GM12878 (cell line): ENCODE results near the gene SLC2A4RG. TPM values are rescaled to one million over a fixed set of nuclear protein-coding genes. Genes with fewer than 3 reads are reported as not detected.

ENCODE experiments used
- ATAC-seq: fragments of 200-7000 bp; cut with Tn5 transposase; 3 replicates; pipeline ENCODE4 v1.9.1; 2020; ENCODE audit warnings: mild to moderate bottlenecking, moderate library complexity
- BruUV-seq: library from RNA; stranded (reverse); fragments of 400-500 nt; replicated peaks from 2 replicates; lab custom pipeline; 2021; lab: Mats Ljungman, UMichigan
- CTCF ChIA-PET: fragments of 300-600 bp; sonication (Branson Sonifier 250); formaldehyde crosslinking; extraction: SDS; loops from one replicate; lab custom pipeline; 2021; ENCODE audit warnings: inconsistent platforms; lab: Yijun Ruan, JAX
- POLR2A ChIA-PET: fragments of 350-600 bp; formaldehyde crosslinking; extraction: SDS; loops from one replicate; lab custom pipeline; 2021; ENCODE audit warnings: inconsistent platforms; lab: Charles Lee
- RAD21 ChIA-PET: fragments of 300-600 bp; sonication (Branson Sonifier 250); formaldehyde crosslinking; loops from one replicate; lab custom pipeline; 2023; ENCODE audit warnings: antibody characterized with exemption; ENCODE audit not compliant: unreplicated experiment; lab: Charles Lee
- SMC1A ChIA-PET: fragments of 300-600 bp; sonication (Branson Sonifier 250); formaldehyde crosslinking; loops from one replicate; lab custom pipeline; 2023; ENCODE audit not compliant: unreplicated experiment, uncharacterized antibody; lab: Charles Lee
- DNase-seq: peaks from one replicate; pipeline ENCODE4 v3.0.0-alpha.2; 2011; ENCODE audit warnings: low read depth, low spot score
- FAIRE-seq: peaks from 3 replicates; lab custom pipeline; 2011; peaks lifted over from hg19 to GRCh38; lab: Jason Lieb, UNC
- H2AFZ ChIP-seq: 2 replicates; pipeline ENCODE4 v1.6.0; 2011; ENCODE audit warnings: low read depth, low read length, control low read depth; ENCODE audit not compliant: control insufficient read depth
- H3K27ac ChIP-seq: 2 replicates; pipeline ENCODE4 v1.5.1; 2011; ENCODE audit warnings: control low read depth; ENCODE audit not compliant: control insufficient read depth, insufficient read depth
- H3K27me3 ChIP-seq, 2 experiments: replicated peaks in 1 of 2; 2 replicates each; pipeline versions ENCODE4 v1.6.0 to v1.6.1; 2011; ENCODE audit warnings: low read length in 1 of 2; ENCODE audit not compliant: control insufficient read depth in 2 of 2, insufficient read depth in 2 of 2
- H3K36me3 ChIP-seq, 2 experiments: 2 replicates each; pipeline ENCODE4 v1.5.1; 2011; ENCODE audit warnings: low read length in 1 of 2; ENCODE audit not compliant: control insufficient read depth in 2 of 2, insufficient read depth in 2 of 2
- H3K4me1 ChIP-seq: 2 replicates; pipeline ENCODE4 v1.6.1; 2011; ENCODE audit warnings: mild to moderate bottlenecking, low read length, moderate library complexity, mixed read lengths; ENCODE audit not compliant: control insufficient read depth, insufficient read depth
- H3K4me2 ChIP-seq: 2 replicates; pipeline ENCODE4 v1.6.0; 2011; ENCODE audit warnings: control low read depth; ENCODE audit not compliant: control insufficient read depth, insufficient read depth
- H3K4me3 ChIP-seq: fragments of 200-600 bp; sonication (generic); 2 replicates; pipeline ENCODE4 v1.5.1; 2016
- H3K79me2 ChIP-seq: 2 replicates; pipeline ENCODE4 v1.6.0; 2011; ENCODE audit warnings: low read length; ENCODE audit not compliant: control insufficient read depth, insufficient read depth
- H3K9ac ChIP-seq: 2 replicates; pipeline ENCODE4 v1.8.0; 2011; ENCODE audit warnings: low read length, control low read depth, mixed read lengths; ENCODE audit not compliant: control insufficient read depth, insufficient read depth
- H3K9me3 ChIP-seq: replicated peaks from 3 replicates; pipeline ENCODE4 v1.5.1; 2011; ENCODE audit warnings: mild to moderate bottlenecking, low read length; ENCODE audit not compliant: control insufficient read depth, insufficient read depth
- H4K20me1 ChIP-seq: 2 replicates; pipeline ENCODE4 v1.6.0; 2011; ENCODE audit not compliant: control insufficient read depth, insufficient read depth
- MLLT1 ChIP-seq: fragments of 450-650 bp; IDR thresholded peaks from 2 replicates; pipeline ENCODE4 v1.6.1; 2016; ENCODE audit warnings: mild to moderate bottlenecking
- NBN ChIP-seq: fragments of 450-650 bp; IDR thresholded peaks from 2 replicates; pipeline ENCODE4 v1.6.1; 2016
- NFYB ChIP-seq: IDR thresholded peaks from 2 replicates; pipeline ENCODE4 v1.6.1; 2011; ENCODE audit warnings: low read depth, mild to moderate bottlenecking, low read length, improper control_type of control experiment, moderate library complexity; ENCODE audit not compliant: insufficient read depth
- PBX3 ChIP-seq: IDR thresholded peaks from 2 replicates; pipeline ENCODE4 v1.6.1; 2011; ENCODE audit warnings: mild to moderate bottlenecking, low read depth, low read length, moderate library complexity; ENCODE audit not compliant: insufficient replicate concordance
- POLR2A ChIP-seq: IDR thresholded peaks from 2 replicates; pipeline ENCODE4 v1.6.1; 2011; ENCODE audit warnings: low read depth, mild to moderate bottlenecking, low read length
- POLR2AphosphoS2 ChIP-seq: IDR thresholded peaks from 2 replicates; pipeline ENCODE4 v1.6.1; 2011; ENCODE audit warnings: low read depth, mild to moderate bottlenecking, low read length, improper control_type of control experiment, moderate library complexity
- SMAD1 ChIP-seq: fragments of 450-650 bp; IDR thresholded peaks from 2 replicates; pipeline ENCODE4 v1.6.1; 2018; ENCODE audit warnings: mild to moderate bottlenecking, low read depth; ENCODE audit not compliant: partially characterized antibody
- SMC3 ChIP-seq: IDR thresholded peaks from 2 replicates; pipeline ENCODE4 v1.6.1; 2011; ENCODE audit warnings: low read length, improper control_type of control experiment, borderline replicate concordance
- SREBF2 ChIP-seq: IDR thresholded peaks from 2 replicates; pipeline ENCODE4 v1.6.1; 2012; ENCODE audit warnings: mild to moderate bottlenecking, low read length
- SRF ChIP-seq, 2 experiments: IDR thresholded peaks; 2 replicates each; pipeline ENCODE4 v1.6.1; 2011; ENCODE audit warnings: low read depth in 2 of 2, low read length in 2 of 2, mild to moderate bottlenecking in 1 of 2, moderate library complexity in 1 of 2
- TCF3 ChIP-seq: IDR thresholded peaks from 2 replicates; pipeline ENCODE4 v1.6.1; 2012; ENCODE audit warnings: low read depth, mild to moderate bottlenecking, low read length, borderline replicate concordance; ENCODE audit not compliant: insufficient read depth
- ZZZ3 ChIP-seq: IDR thresholded peaks from 2 replicates; pipeline ENCODE4 v1.6.1; 2011; ENCODE audit warnings: low read depth; ENCODE audit not compliant: control insufficient read depth, insufficient read length
- WGBS: methylation state at CpG from one replicate; pipeline ENCODE4 v1.1.6; 2016; ENCODE audit warnings: low lambda C conversion rate; ENCODE audit not compliant: insufficient replicate concordance, insufficient coverage; ENCODE audit errors: missing lambda C conversion rate; 5-methylcytosine and 5-hydroxymethylcytosine counted together
- in situ Hi-C: fragments of 300-500 bp; cut with MboI; formaldehyde crosslinking; loops from 9 replicates; pipeline ENCODE4 v1.14.3; 2018; ENCODE audit warnings: mixed read lengths
- intact Hi-C: fragments of 100-400 bp; cut with micrococcal nuclease; formaldehyde crosslinking; loops from one replicate; pipeline ENCODE4 v1.14.2; 2022; ENCODE audit not compliant: unreplicated experiment
- polyA plus RNA-seq, 11 experiments: library from polyadenylated mRNA; depleted of rRNA in 4 of 11; unstranded in 6 of 11; stranded (reverse) in 5 of 11; fragments of >200 nt; fragmentation: Nextera tagmentation in 4 of 11; fragmentation: Illumina TruSeq in 1 of 11; extraction: Ambion mirVana in 4 of 11; extraction: Trizol in 1 of 11; gene quantifications; 1 replicate in 1 of 11; 2 replicates in 10 of 11; pipeline versions ENCODE4 v1.2.1 to v1.2.3, GENCODE V29; 2011 to 2016; ENCODE audit warnings: inconsistent platforms in 2 of 11, missing spikeins in 2 of 11, low read depth in 1 of 11
- total RNA-seq, 4 experiments: library from RNA; depleted of rRNA in 3 of 4; stranded (reverse); fragments of >200 nt in 3 of 4; fragmentation: Illumina TruSeq in 1 of 4; extraction: Trizol in 1 of 4; gene quantifications; 2 replicates each; pipeline versions ENCODE4 v1.2.1 to v1.2.3, GENCODE V29; 2013 to 2021
- TF ChIP-seq, protein P1 (sequence below): IDR thresholded peaks from 2 replicates; pipeline ENCODE4 v1.6.1; 2011; ENCODE audit warnings: borderline replicate concordance, low read depth, mild to moderate bottlenecking, moderate library complexity, mixed read lengths, low read length; ENCODE audit not compliant: insufficient read depth; ENCODE audit errors: extremely low read length
- TF ChIP-seq, protein P2 (sequence below): IDR thresholded peaks from 2 replicates; pipeline ENCODE4 v1.6.1; 2012; ENCODE audit warnings: low read depth, low read length, improper control_type of control experiment
- TF ChIP-seq, protein P3 (sequence below): IDR thresholded peaks from 2 replicates; pipeline ENCODE4 v1.6.1; 2011; ENCODE audit warnings: borderline replicate concordance, low read depth, mild to moderate bottlenecking, moderate library complexity, low read length; ENCODE audit not compliant: insufficient read depth, poor library complexity, severe bottlenecking

SLC2A4RG gene
- total and polyA plus RNA-seq, 10 of the 15 experiments (the other 5 are each of a cell fraction or from before 2014, with no cell fraction given), result 0.34 to 65.9 (median 13.3) TPM

- DNase-seq (no peak), FAIRE-seq (no peak), ATAC-seq (no peak)
- Histone ChIP-seq H3K27me3 (no peaks in the 10 kb centered on the region), H3K27ac (no peak overlapping the region), H4K20me1 (no peaks in the 10 kb centered on the region), H3K9me3 (0 out of 3 replicates have a peak, but pooled peaks cover 1% of the 10 kb centered on the region), H3K4me3 (no peak overlapping the region), H3K4me2 (no peak overlapping the region), H2AFZ (no peak overlapping the region), H3K79me2 (peaks cover 27% of the 10 kb centered on the region), H3K9ac (no peak overlapping the region), H3K36me3 (peaks cover 11 to 27% of the 10 kb centered on the region in 2 experiments; a peak in 3 of 4 replicates), H3K4me1 (peaks cover 60% of the 10 kb centered on the region)
- CTCF ChIA-PET, result no interaction called here
- RAD21 ChIA-PET, result no interaction called here
- no TSS peak for BruUV-seq
- POLR2A ChIA-PET, result no interaction called here
- SMC1A ChIA-PET, result no interaction called here
- intact Hi-C loops (no loop called here), in situ Hi-C loops (no loop called here)
- WGBS, result 90% methylated on average over 38 of the region's 38 CpGs
- TF ChIP-seq SRF (IDR thresholded peaks at IDR 0.05; ENCODE audit: low read depth in 2 of 2, low read length in 2 of 2), result 0 out of 4 replicates have a peak, but pooled peaks of 1 of the 2 experiments have one; percentile 4
- no peak for TF ChIP-seq SMAD1
- TF ChIP-seq ZZZ3, result no peak
- TF ChIP-seq, protein P1, sequence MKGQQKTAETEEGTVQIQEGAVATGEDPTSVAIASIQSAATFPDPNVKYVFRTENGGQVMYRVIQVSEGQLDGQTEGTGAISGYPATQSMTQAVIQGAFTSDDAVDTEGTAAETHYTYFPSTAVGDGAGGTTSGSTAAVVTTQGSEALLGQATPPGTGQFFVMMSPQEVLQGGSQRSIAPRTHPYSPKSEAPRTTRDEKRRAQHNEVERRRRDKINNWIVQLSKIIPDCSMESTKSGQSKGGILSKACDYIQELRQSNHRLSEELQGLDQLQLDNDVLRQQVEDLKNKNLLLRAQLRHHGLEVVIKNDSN, result no peak
- TF ChIP-seq SMC3, result no peak
- no peak for TF ChIP-seq MLLT1
- no peak for TF ChIP-seq NFYB
- TF ChIP-seq POLR2A, result peak; percentile 67
- TF ChIP-seq SREBF2, result no peak
- peak; percentile 28 for TF ChIP-seq PBX3
- TF ChIP-seq, protein P2, sequence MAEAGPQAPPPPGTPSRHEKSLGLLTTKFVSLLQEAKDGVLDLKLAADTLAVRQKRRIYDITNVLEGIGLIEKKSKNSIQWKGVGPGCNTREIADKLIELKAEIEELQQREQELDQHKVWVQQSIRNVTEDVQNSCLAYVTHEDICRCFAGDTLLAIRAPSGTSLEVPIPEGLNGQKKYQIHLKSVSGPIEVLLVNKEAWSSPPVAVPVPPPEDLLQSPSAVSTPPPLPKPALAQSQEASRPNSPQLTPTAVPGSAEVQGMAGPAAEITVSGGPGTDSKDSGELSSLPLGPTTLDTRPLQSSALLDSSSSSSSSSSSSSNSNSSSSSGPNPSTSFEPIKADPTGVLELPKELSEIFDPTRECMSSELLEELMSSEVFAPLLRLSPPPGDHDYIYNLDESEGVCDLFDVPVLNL, result no peak
- peak; percentile 56; the same call in 1 of the 2 replicates for TF ChIP-seq TCF3
- no peak for TF ChIP-seq POLR2AphosphoS2
- no peak for TF ChIP-seq NBN
- TF ChIP-seq, protein P3, sequence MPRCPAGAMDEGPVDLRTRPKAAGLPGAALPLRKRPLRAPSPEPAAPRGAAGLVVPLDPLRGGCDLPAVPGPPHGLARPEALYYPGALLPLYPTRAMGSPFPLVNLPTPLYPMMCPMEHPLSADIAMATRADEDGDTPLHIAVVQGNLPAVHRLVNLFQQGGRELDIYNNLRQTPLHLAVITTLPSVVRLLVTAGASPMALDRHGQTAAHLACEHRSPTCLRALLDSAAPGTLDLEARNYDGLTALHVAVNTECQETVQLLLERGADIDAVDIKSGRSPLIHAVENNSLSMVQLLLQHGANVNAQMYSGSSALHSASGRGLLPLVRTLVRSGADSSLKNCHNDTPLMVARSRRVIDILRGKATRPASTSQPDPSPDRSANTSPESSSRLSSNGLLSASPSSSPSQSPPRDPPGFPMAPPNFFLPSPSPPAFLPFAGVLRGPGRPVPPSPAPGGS, result peak; percentile 92
Observed at GRCh38 chr20:63732118-63733095, 7.2 kb upstream of the SLC2A4RG start.
